Measurements from ENCODE around the gene RAB11FIP4.

The RAB11FIP4 gene

GRCh38 chr17:31461227-31461810 lies 69.8 kb downstream of the RAB11FIP4 start:
- no peak for DNase-seq

DNA sequence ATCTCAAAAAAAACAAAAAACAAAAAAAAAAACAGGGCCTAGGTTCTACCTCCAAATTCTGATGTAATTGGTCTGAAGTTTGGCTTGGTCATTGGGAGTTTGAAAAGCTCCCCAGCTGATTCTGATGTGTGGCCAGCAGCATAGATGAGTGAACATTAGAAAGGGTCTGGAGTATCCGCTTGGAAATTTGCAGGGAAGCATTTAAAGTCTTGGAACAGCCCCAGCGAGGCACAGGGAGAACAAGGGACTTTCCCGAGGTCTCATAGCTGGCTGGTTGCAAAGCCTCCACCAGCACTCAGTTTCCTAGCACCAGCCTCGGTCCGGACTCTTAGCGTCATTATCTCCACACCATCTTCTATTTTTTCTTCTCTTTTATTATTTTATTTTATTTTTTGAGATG lies 70.8 kb downstream of the RAB11FIP4 start:
- no peak for DNase-seq

DNA sequence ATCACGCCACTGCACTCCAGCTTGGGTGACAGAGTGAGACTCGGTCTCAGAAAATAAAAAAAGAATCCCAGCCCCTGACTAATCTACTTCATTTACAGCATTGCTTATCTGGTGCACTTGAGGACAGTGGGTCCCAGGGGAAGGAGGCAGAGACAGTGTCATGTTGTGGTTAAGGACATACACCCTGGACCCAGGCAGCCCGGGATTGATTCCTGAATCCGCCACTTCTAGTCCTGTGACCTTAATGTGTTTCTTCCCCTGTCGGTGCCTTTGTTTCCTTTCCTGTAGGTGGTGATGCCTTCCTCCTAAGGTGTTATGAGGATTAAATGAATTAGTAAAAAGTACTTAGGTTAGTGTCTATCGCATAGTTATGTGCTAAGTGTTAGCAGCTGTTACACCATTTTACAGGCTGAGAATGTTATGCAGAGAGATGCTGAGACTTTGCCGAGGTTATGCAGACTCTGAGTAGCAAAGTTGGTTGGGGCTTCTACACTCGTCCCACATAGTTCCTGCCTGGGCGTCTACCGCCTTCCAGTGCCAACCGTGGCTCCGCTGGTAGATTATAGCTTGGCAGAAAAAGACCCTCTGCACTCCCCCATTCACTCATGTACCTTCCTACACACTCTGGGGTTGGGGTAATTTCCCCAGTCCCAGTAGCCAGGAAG lies 74.8 kb downstream of the RAB11FIP4 start:
- no peak for DNase-seq

- DNase-seq: no peak
Observed at GRCh38 chr17:31467502-31468256, 76.2 kb downstream of the RAB11FIP4 start.

DNA sequence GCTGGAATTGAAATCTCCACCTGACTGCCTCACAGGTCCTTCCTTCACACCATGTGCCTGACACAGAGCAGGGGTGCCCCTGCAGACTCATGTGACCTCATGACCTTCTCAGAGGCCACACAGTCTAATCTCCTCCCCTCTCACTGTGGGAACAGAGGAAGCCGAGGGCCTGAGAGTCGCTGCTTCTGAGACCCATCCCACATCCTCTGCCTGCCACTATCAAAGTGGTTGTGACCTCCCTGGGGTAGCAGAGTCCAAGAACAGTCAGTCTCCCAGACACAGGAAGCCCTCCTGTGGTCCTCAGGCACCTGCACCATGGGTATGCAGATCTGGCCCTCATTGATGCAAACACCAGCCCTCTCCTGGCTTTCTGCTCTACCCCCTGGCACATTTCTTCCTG lies 78.5 kb downstream of the RAB11FIP4 start:
- no peak for DNase-seq

DNA sequence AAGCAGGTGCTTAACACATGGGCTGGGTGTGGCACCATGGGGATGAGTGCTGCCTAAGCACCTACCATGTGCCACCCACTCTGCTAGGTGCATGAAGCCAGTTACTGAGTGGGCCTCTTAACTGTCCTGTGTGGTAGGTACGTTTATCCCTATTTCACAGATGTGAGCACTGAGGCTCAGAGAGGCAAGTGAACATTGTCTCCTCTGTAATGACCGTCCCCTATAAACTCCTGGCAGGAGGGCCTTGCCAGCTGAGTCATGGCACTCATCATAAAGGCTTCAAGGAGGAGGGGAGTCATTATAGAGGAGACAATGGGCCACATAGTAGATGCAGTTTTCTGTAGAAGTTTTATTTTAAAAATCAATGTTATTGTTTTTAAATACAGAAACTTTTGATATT lies 79.1 kb downstream of the RAB11FIP4 start:
- no peak for DNase-seq

DNA sequence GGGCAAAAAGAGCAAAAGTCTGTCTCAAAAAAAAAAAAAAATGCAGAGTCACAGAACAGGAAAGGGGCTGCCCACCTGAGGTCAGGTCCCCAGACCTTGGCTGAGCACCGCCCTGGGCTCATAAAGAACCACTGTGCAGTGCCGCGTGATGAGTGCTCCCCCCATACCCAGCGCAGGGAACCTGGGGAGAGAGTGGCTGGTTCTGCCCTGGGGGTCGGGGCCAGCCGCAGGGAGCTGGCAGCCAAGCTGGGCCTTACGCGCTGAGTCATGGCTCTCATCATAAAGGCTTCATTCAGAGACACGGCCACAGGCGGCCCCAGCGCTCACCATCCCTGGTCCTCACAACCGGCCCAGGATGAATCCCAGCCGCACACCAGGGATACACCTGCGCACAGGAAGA lies 80.7 kb downstream of the RAB11FIP4 start:
- no peak for DNase-seq

- no peak for DNase-seq
Observed at GRCh38 chr17:31475378-31476162, 84.1 kb downstream of the RAB11FIP4 start.

- DNase-seq: no peak
Observed at GRCh38 chr17:31476525-31477416, 85.3 kb downstream of the RAB11FIP4 start.

- DNase-seq: no peak
Observed at GRCh38 chr17:31477417-31478055, 86.1 kb downstream of the RAB11FIP4 start.

DNA sequence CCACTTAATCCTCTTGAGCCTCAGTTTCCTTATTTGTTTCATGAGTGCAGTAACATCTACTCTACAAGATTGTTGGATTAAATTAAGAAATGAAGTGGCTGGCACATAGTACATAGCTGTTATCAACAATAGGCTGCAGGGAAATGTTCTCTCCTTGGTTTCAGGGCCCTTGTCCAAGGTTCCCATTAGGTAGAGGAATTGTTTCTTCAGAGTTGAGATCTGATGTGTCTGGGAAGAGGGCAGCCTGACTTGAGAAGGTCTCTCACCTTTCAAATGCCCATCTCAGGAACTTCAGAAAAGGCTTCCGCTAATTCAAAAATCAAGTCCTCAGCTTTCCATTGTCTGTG lies 87.6 kb downstream of the RAB11FIP4 start:
- no peak for DNase-seq

- no peak for DNase-seq
Observed at GRCh38 chr17:31479524-31479923, 88.0 kb downstream of the RAB11FIP4 start.

- no peak for DNase-seq
Observed at GRCh38 chr17:31480067-31480466, 88.6 kb downstream of the RAB11FIP4 start.

DNA sequence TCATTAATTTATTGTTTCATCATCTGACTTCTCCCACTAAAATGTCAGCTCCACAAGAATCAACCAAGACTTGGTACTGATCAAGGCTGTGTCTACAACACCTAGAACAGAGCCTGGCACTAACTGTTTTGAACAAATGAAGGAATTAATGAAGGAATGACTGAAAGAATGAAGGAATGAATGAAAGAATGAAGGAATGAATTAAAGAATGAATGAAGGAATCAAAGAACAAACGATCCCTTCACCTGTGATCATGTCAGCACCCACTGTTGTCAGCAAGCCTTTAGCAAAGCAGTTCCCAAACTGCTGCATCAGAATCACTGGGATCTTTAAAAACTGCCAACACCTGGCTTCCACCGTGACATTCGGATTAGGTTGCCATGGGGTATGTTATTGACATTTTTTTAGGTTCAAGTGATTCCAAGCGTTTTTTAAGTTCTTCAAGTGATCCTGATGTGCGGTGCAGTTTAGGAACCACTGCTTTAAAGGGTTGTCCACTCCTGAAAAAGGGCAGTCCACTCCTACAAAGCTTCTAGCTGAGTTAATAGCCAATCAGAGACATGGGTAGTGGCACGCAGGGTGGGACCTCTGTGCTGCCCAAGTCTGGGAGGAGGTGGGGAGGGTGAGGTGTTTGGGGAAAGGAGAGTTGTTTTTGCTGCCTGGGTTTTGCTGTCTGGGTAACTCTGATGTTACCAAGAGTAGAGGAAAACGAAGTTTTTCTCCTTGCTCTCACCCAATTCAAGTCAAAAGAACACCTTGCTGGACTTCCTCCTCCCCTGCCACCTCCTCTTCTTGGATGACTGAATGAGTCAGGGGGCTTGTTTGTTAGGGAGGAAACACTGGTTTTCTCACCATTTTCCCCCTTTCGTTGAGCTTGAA lies 89.7 kb downstream of the RAB11FIP4 start:
- DNase-seq: no peak

GRCh38 chr17:31481783-31482081 lies 90.3 kb downstream of the RAB11FIP4 start:
- no peak for DNase-seq

DNA sequence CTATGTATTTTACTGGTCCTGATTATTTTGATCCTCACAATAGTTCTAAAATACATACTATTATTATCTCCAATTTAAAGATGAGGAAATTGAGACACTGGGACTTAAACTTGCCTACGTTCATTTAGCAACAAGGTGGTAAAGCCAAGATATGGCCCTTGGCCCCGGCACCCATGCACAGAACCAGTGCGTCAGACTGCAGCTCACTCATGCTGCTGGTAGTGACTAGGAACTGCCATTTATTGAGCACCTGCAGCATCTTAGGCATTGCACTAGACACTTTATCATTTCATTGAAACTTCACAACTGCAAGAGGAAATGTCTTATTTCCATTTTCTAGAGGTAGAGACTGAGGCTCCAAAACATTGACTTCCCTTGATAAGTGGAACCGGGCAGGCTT lies 93.3 kb downstream of the RAB11FIP4 start:
- DNase-seq: no peak

DNA sequence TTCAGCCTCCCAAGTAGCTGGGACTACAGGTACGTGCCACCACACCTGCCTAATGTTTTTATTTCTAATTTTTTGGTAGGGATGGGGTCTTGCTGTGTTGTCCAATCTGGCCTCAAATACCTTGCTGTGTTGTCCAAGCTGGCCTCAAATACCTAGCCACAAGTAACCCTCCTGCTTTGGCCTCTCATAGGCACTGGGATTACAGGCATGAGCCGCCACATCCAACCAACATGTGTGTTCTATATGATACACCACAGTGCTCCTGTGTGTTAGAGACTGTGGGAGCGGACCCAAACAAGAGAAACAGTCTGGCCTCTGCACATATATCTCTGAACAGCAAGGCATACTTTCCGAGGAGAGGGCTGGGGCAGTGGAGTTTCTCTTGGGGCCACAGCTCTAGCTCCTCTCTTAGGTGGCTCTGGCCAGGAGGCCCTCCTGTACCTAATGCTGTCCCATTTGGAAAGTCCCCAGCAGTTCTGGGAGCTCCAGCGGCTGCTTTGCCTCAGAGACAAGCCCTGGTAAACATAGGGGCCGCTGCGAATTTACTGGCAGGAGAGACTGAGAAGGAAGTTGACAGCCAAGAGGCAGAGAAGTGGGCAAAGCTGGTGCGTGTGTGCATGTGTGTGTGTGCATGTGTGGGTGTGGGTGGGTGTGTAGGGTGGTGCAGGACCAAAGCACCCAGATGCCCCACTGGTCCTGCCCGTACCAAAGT lies 95.0 kb downstream of the RAB11FIP4 start:
- no peak for DNase-seq

DNA sequence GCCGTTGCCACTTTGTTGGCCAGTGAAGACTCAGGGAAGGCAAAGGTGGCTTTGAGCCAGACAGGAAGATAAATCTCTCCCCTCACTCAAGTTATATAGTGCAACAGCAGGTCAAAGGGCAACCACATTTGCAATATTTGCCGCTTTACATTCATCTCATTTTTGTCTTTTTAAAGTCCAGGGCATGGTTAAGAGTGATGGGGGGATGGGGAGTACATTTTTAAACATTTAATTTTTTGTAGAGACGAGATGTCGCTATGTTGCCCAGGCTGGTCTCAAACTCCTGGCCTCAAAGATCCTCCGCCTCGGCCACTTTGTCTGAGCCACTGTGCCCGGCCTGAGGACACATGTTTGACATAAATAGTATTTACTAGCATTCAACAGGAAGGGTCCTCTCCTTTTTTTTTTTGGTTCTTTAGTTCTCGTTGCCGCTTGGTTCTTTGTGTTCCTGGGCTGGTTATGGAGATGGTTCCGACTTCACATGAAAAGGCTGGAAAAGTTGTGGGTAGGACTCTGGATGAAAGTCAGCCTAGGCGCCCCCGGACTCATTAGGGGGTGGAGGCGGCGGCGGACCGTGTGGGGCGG lies 95.7 kb downstream of the RAB11FIP4 start:
- DNase-seq: no peak

GRCh38 chr17:31487648-31488263 lies 96.3 kb downstream of the RAB11FIP4 start:
- DNase-seq: peak; percentile 95
